A673 (cell line): ENCODE results near the gene TMA7B. TPM values are rescaled to one million over a fixed set of nuclear protein-coding genes. Genes with fewer than 3 reads are reported as not detected.

Experiments
- BruUV-seq: library from RNA; stranded (reverse); fragments of 400-500 nt; replicated peaks from 2 replicates; lab custom pipeline; 2021; lab: Mats Ljungman, UMichigan
- CTCF ChIA-PET: fragments of 300-600 bp; sonication (Branson Sonifier 250); formaldehyde crosslinking; loops from one replicate; lab custom pipeline; 2022; ENCODE audit warnings: antibody characterized with exemption; lab: Charles Lee
- POLR2A ChIA-PET: fragments of 300-600 bp; sonication (Branson Sonifier 250); formaldehyde crosslinking; loops from one replicate; lab custom pipeline; 2022; ENCODE audit warnings: antibody characterized with exemption; ENCODE audit not compliant: low non-redundant PET; lab: Charles Lee
- DNase-seq: peaks from one replicate; pipeline ENCODE4 v3.0.0-alpha.2; 2015; ENCODE audit warnings: low spot score
- H3K27ac ChIP-seq: fragments of 200-600 bp; sonication (generic); 2 replicates; pipeline ENCODE4 v1.5.1; 2016; ENCODE audit warnings: mixed run types, low read depth, mild to moderate bottlenecking, mixed read lengths, antibody characterized with exemption, low read length; ENCODE audit not compliant: poor library complexity, severe bottlenecking
- H3K27me3 ChIP-seq: fragments of 200-600 bp; sonication (generic); replicated peaks from 2 replicates; pipeline ENCODE4 v1.6.1; 2017; ENCODE audit warnings: mixed run types, low read depth, mild to moderate bottlenecking, mixed read lengths, antibody characterized with exemption, low read length; ENCODE audit not compliant: insufficient read depth, poor library complexity
- H3K36me3 ChIP-seq: fragments of 200-600 bp; sonication (generic); 2 replicates; pipeline ENCODE4 v1.6.1; 2016; ENCODE audit warnings: mixed run types, mild to moderate bottlenecking, mixed read lengths, antibody characterized with exemption, low read length; ENCODE audit not compliant: insufficient read depth, poor library complexity, severe bottlenecking
- H3K4me1 ChIP-seq: fragments of 200-600 bp; sonication (generic); 2 replicates; pipeline ENCODE4 v1.6.1; 2017; ENCODE audit warnings: mixed run types, mild to moderate bottlenecking, mixed read lengths, antibody characterized with exemption, low read length; ENCODE audit not compliant: insufficient read depth, poor library complexity, severe bottlenecking
- H3K4me3 ChIP-seq: fragments of 200-600 bp; sonication (generic); 2 replicates; pipeline ENCODE4 v1.5.1; 2016; ENCODE audit warnings: low read depth, mixed run types, mild to moderate bottlenecking, mixed read lengths, low read length; ENCODE audit not compliant: poor library complexity, severe bottlenecking
- H3K9me3 ChIP-seq: fragments of 200-600 bp; sonication (generic); 2 replicates; pipeline ENCODE4 v1.6.1; 2016; ENCODE audit warnings: mixed run types, low read depth, mild to moderate bottlenecking, mixed read lengths, antibody characterized with exemption, low read length; ENCODE audit not compliant: poor library complexity, severe bottlenecking
- CTCF ChIP-seq: fragments of 300-800, 200-600 bp; sonication (generic); conservative IDR thresholded peaks from 2 replicates; pipeline ENCODE4 v1.5.1; 2017; ENCODE audit warnings: low read depth, mild to moderate bottlenecking, antibody characterized with exemption, low read length, moderate library complexity, mixed read lengths
- EZH2 ChIP-seq: fragments of 200-600 bp; sonication (generic); IDR thresholded peaks from 2 replicates; pipeline ENCODE4 v1.6.1; 2017; ENCODE audit warnings: borderline replicate concordance, low read depth, mild to moderate bottlenecking, mixed read lengths, antibody characterized with exemption, low read length; ENCODE audit not compliant: poor library complexity, severe bottlenecking
- intact Hi-C: fragments of 100-400 bp; cut with micrococcal nuclease; formaldehyde crosslinking; loops from one replicate; pipeline ENCODE4 v1.10.0; 2022; ENCODE audit not compliant: unreplicated experiment
- total RNA-seq: library from RNA; stranded (reverse); gene quantifications from 2 replicates; pipeline ENCODE4 v1.2.3, GENCODE V29; 2021

TMA7B gene
- total RNA-seq, 1 experiment from 2014 or later, result not detected

- CTCF ChIA-PET, result no interaction called here
- Histone ChIP-seq H3K9me3 (no peaks in the 10 kb centered on the region), H3K27ac (no peak overlapping the region), H3K36me3 (no peaks in the 10 kb centered on the region), H3K4me1 (no peaks in the 10 kb centered on the region), H3K27me3 (no peaks in the 10 kb centered on the region), H3K4me3 (no peak overlapping the region)
- no TSS peak for BruUV-seq
- POLR2A ChIA-PET, result no interaction called here
- intact Hi-C loops, result loop anchor here (5.0 kb wide), 1 partner anchor 395 kb away; the partner anchor contains the start of gene ADSL
- TF ChIP-seq CTCF (no peak), EZH2 (no peak)
- no peak for DNase-seq
Observed at GRCh38 chr22:39952347-39952746, 7.8 kb upstream of the TMA7B start.

- H3K9me3 ChIP-seq, result no peaks in the 10 kb centered on the region
- CTCF ChIA-PET, result no interaction called here
- POLR2A ChIA-PET, result no interaction called here
- intact Hi-C loops, result loop anchor here (5.0 kb wide), 1 partner anchor 394 kb away; the partner anchor contains the start of gene ADSL
- no TSS peak for BruUV-seq
- DNase-seq, result no peak
- no peak for TF ChIP-seq CTCF
- TF ChIP-seq EZH2, result no peak
- H3K36me3 ChIP-seq, result no peaks in the 10 kb centered on the region
- H3K27ac ChIP-seq, result no peak overlapping the region
- H3K27me3 ChIP-seq, result no peaks in the 10 kb centered on the region
- no peak overlapping the region for H3K4me3 ChIP-seq
- H3K4me1 ChIP-seq, result no peaks in the 10 kb centered on the region
Observed at GRCh38 chr22:39953101-39953500, 7.1 kb upstream of the TMA7B start.

DNA sequence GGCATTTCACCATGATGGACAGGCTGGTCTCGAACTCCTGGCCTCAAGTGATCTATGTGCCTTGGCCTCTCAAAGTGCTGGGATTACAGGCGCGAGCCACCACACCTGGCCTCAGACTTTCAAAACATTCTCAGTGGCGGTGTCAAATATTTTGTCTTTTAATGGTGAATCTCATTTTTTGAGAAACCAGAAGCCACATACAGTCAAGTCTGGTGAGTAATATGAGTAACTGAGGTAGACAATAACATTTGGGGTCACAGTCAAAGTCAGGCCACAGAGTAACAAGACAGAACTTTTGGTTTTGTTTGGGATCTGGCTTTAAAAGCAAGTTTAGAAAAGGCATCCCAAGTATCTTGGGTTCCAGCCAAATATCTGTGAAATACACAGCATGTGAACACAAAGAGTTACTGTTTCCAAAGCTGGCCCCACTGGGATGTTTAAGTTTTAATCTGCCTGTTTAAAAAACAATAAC is 5.6 kb upstream of the TMA7B start:
- intact Hi-C loops, result loop anchor here (5.0 kb wide), 1 partner anchor 393 kb away; the partner anchor contains the start of gene ADSL
- no peaks in the 10 kb centered on the region for H3K36me3 ChIP-seq
- no peak overlapping the region for H3K4me3 ChIP-seq
- BruUV-seq, result no TSS peak
- CTCF ChIA-PET, result no interaction called here
- DNase-seq, result peak; percentile 58
- no peaks in the 10 kb centered on the region for H3K9me3 ChIP-seq
- TF ChIP-seq CTCF (no peak), EZH2 (no peak)
- no peaks in the 10 kb centered on the region for H3K27me3 ChIP-seq
- no peaks in the 10 kb centered on the region for H3K4me1 ChIP-seq
- POLR2A ChIA-PET, result no interaction called here
- no peak overlapping the region for H3K27ac ChIP-seq
